ENCODE measurements around the gene CTU1.
"Not testable (repeated sequence)": the region's sequence is repeated elsewhere in the genome, so short reads cannot be mapped to it uniquely, and the experiment has no call there.

Gene CTU1
- total RNA-seq: 1.0 to 10.4 (median 3.2) reads per million in 18 experiments

GRCh38 chr19:51108066-51108804 lies at the start of gene CTU1:
Gene CTU1 (minus strand): TSS chr19:51108409. CDS start chr19:51104569, 3,840 bp downstream.
- DNase-seq: peak; percentile 100

GRCh38 chr19:51157265-51157664 lies 49.1 kb upstream of the CTU1 start:
- DNase-seq: no peak

- no peak for DNase-seq
Observed at GRCh38 chr19:51156710-51157109, 48.5 kb upstream of the CTU1 start.

- DNase-seq: no peak
Observed at GRCh38 chr19:51150627-51151026, 42.4 kb upstream of the CTU1 start.

- peak; percentile 52 to 74 for DNase-seq
Observed at GRCh38 chr19:51148580-51148979, 40.4 kb upstream of the CTU1 start.

- DNase-seq: no peak
Observed at GRCh38 chr19:51147663-51148062, 39.5 kb upstream of the CTU1 start.

- no peak for DNase-seq
Observed at GRCh38 chr19:51146751-51147150, 38.5 kb upstream of the CTU1 start.

GRCh38 chr19:51145916-51146493 lies 37.8 kb upstream of the CTU1 start:
- DNase-seq: no peak

- DNase-seq: no peak
Observed at GRCh38 chr19:51144482-51145045, 36.4 kb upstream of the CTU1 start.

- DNase-seq: no peak
Observed at GRCh38 chr19:51143486-51143885, 35.3 kb upstream of the CTU1 start.

GRCh38 chr19:51142809-51143475 lies 34.7 kb upstream of the CTU1 start:
- DNase-seq: not testable (repeated sequence)

GRCh38 chr19:51142119-51142518 lies 33.9 kb upstream of the CTU1 start, which contains the start of gene SIGLEC7:
Gene SIGLEC7 (plus strand): TSS chr19:51142301. CDS start chr19:51142370, 69 bp downstream.
- DNase-seq: peak; percentile 76 to 81

- no peak for DNase-seq
Observed at GRCh38 chr19:51141181-51141580, 33.0 kb upstream of the CTU1 start.

GRCh38 chr19:51140441-51140840 lies 32.2 kb upstream of the CTU1 start:
- peak; percentile 61 to 72 for DNase-seq

GRCh38 chr19:51139299-51140014 lies 31.2 kb upstream of the CTU1 start:
- DNase-seq: peak; percentile 89 to 93

GRCh38 chr19:51138549-51138979 lies 30.4 kb upstream of the CTU1 start:
- DNase-seq: peak; percentile 95

- peak in 1 of 2 donors; percentile 51 for DNase-seq
Observed at GRCh38 chr19:51137792-51138425, 29.7 kb upstream of the CTU1 start.

GRCh38 chr19:51136851-51137551 lies 28.8 kb upstream of the CTU1 start:
- DNase-seq: peak; percentile 95 to 98

GRCh38 chr19:51135986-51136762 lies 28.0 kb upstream of the CTU1 start:
- peak in 1 of 2 donors; percentile 42 for DNase-seq

- DNase-seq: peak in 1 of 2 donors; percentile 44
Observed at GRCh38 chr19:51135004-51135403, 26.8 kb upstream of the CTU1 start.

Measured in inflammatory macrophage (primary cell).